Embryonic facial prominence (tissue), 1 donor: ENCODE measurements around the gene PARD3.

Experiments
- DNase-seq: peaks from one replicate; pipeline ENCODE4 v3.0.0-alpha.2; 2016; ENCODE audit errors: extremely low spot score

Gene PARD3

GRCh38 chr10:34580643-34581042 lies 234.5 kb downstream of the PARD3 start:
- DNase-seq, result no peak

GRCh38 chr10:34580214-34580613 lies 234.9 kb downstream of the PARD3 start:
- DNase-seq, result no peak

GRCh38 chr10:34578468-34578867 lies 236.6 kb downstream of the PARD3 start:
- no peak for DNase-seq

- DNase-seq, result no peak
These were observed 238.3 kb downstream of the PARD3 start for GRCh38 chr10:34576797-34577196.

- no peak for DNase-seq
These were observed 239.2 kb downstream of the PARD3 start for GRCh38 chr10:34575882-34576281.

- no peak for DNase-seq
These were observed 240.7 kb downstream of the PARD3 start for GRCh38 chr10:34574353-34574934.

- DNase-seq, result no peak
These were observed 244.2 kb downstream of the PARD3 start for GRCh38 chr10:34570887-34571286.

GRCh38 chr10:34567659-34568253 lies 247.3 kb downstream of the PARD3 start:
- no peak for DNase-seq

- DNase-seq, result no peak
These were observed 249.2 kb downstream of the PARD3 start for GRCh38 chr10:34565934-34566333.

- DNase-seq, result no peak
These were observed 257.0 kb downstream of the PARD3 start for GRCh38 chr10:34558093-34558583.

GRCh38 chr10:34557173-34557572 lies 257.9 kb downstream of the PARD3 start:
- DNase-seq, result no peak

- DNase-seq, result no peak
These were observed 259.4 kb downstream of the PARD3 start for GRCh38 chr10:34555653-34556052.

GRCh38 chr10:34553747-34554146 lies 261.3 kb downstream of the PARD3 start:
- no peak for DNase-seq

GRCh38 chr10:34551295-34551694 lies 263.8 kb downstream of the PARD3 start:
- no peak for DNase-seq

GRCh38 chr10:34549953-34550352 lies 265.1 kb downstream of the PARD3 start:
- no peak for DNase-seq

GRCh38 chr10:34549001-34549400 lies 266.1 kb downstream of the PARD3 start:
- DNase-seq, result no peak

- no peak for DNase-seq
These were observed 266.6 kb downstream of the PARD3 start for GRCh38 chr10:34548466-34548865.

GRCh38 chr10:34547695-34548094 lies 267.4 kb downstream of the PARD3 start:
- DNase-seq, result no peak

GRCh38 chr10:34547291-34547690 lies 267.8 kb downstream of the PARD3 start:
- DNase-seq, result no peak

- DNase-seq, result no peak
These were observed 270.7 kb downstream of the PARD3 start for GRCh38 chr10:34544400-34544799.

- no peak for DNase-seq
These were observed 271.4 kb downstream of the PARD3 start for GRCh38 chr10:34543716-34544115.

GRCh38 chr10:34540492-34540891 lies 274.6 kb downstream of the PARD3 start:
- no peak for DNase-seq

- no peak for DNase-seq
These were observed 275.4 kb downstream of the PARD3 start for GRCh38 chr10:34539533-34540315.
